ENCODE measurements around the gene M1AP.

DNA sequence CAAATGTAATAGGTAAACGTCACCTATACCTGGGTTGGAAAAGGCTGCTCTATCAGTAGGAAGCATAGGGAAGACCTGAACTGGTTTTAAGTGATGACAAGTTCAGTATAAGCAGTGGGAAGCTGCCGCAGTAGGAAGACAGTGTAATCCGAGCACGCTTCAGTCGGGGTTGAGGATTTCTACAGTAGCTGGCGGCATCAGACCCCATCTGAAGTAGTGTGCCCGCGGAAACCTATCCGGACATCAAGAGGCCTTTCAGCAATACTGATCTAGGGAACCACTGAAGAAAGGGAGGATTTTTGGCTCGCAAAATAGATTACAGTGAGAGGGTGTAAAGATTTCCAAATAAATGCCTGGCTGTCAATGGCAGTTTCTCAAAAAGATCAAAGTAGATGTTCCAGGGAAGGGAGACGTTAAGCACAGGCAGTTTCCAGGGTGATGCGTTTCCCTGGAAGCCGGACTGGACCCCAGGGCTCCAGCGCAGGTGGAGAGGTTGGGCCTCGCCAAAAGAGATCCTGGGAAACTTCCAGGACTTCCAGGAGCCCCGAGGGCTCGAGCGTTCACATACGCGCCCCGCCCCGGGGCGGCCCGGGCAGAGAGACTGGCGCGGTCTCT is 99.7 kb downstream of the M1AP start:
- no peak for TF ChIP-seq POLR2A (IDR thresholded peaks at IDR 0.05)
- TF ChIP-seq, protein P1, sequence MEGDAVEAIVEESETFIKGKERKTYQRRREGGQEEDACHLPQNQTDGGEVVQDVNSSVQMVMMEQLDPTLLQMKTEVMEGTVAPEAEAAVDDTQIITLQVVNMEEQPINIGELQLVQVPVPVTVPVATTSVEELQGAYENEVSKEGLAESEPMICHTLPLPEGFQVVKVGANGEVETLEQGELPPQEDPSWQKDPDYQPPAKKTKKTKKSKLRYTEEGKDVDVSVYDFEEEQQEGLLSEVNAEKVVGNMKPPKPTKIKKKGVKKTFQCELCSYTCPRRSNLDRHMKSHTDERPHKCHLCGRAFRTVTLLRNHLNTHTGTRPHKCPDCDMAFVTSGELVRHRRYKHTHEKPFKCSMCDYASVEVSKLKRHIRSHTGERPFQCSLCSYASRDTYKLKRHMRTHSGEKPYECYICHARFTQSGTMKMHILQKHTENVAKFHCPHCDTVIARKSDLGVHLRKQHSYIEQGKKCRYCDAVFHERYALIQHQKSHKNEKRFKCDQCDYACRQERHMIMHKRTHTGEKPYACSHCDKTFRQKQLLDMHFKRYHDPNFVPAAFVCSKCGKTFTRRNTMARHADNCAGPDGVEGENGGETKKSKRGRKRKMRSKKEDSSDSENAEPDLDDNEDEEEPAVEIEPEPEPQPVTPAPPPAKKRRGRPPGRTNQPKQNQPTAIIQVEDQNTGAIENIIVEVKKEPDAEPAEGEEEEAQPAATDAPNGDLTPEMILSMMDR (IDR thresholded peaks at IDR 0.05): no peak

Data from esophagus squamous epithelium (tissue), 4 donors.